HG02870 (cell line): ENCODE results near the gene DGKG.

ENCODE experiments used
- ATAC-seq: cut with Tn5 transposase; IDR thresholded peaks from one replicate; pipeline ENCODE4 v1.9.1; 2021; ENCODE audit warnings: mild to moderate bottlenecking, moderate library complexity; ENCODE audit not compliant: unreplicated experiment

DGKG gene

DNA sequence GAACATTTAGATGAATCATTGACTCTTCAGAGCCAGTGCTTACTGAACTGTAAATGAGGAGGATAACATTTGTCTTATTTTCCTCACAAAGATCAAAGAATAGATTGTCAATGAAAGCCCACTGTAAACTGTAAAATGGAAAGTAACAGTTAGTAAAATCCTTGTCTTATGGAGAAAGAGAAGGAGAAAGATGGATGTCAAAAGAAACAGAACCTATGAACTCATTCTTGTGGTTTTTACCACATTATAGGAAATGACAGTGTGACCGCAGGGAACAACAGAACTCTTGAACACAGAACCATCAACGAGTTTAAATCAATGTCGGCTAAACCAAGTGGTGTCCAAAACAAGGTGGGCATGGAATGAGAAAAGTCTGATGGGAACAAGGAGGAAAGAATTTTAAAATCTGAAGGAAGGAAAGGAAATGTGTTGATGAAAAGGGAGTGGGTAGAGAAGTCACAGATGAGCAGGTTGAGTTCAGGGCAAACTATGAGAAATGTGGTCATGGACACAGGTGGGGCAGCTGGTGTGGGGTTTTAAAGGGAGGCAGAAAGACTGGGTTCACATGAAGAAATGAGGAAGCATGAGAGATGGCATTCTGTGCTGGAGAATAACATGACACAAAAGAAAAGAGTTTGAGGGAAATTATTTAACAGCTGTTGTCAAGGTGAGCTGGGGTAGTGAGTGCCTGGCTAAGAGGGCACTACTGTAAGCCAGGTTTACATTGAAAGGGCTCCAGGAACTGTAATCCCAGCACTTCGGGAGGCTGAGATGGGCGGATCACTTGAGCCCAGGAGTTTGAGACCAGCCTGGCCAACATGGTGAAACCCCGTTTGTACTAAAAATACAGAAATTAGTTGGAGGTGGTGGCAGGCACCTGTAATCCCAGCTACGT lies 210.7 kb downstream of the DGKG start:
- ATAC-seq: no peak

DNA sequence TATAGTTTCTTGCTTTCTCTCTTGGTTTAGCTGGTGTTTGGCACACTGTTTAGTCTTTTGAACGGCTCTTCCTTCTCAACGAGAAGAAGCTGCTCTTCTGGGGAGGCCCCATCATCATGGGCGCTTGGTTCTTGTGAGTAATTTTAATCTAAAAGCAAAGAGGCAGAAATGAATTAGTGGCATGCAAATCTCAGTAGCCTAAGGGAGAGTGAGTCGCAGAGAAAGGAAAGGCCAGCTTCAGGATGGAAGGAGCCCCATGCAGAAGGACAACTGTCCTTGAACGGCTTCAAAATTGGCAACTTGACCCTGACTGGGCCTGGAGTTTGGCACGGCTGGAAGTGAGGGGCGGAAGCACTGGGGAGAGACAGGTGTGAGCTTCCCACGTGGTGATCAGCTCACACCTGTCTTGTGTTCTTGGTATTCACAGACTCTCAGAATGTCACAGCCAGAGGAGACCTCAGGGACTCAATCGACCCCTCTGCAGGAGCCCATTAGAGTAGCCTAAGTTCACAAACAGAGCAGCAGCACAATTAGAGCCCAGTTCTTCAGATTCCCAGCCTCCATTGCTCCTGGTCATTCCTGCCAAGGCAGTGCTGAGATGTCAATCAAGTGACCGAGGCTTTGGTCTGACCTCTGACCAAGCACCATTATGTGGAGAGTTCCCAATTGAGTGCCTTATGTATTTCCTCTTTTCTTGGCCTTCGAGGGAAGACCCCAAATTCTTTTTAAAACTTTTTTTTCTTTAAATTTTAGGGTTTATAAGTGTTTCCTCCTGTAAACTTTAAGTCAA lies 211.8 kb downstream of the DGKG start:
- no peak for ATAC-seq

DNA sequence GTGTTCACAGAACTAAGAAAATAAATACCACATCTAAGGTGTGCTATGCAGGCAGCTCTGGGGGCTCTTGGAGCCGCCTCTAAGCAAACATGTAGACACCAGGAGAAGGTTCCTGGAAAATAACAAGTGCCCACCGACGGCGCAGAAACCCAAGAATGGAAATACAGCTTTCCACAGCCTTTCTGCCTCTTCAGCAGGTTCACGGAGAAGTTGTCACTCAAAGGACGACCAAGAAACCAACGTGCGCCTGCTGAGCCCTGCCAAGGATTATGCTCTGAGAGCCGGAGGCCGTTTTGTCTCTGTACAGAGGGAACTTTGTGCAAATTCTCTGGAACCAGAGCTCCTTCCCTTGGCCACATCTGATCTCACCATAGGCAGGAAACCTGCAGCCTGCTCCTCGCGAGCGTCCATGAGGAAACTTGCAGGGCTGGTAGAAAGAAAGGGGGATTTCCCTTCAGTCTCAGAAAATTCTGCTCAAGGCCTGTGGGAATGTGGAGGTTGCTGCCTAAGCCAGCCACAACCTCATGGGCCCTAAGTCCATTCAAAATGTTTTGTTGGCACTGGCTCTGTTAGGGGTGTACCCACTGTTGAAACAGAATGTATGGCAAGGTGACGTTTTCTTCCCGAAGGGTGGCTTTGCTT lies 212.6 kb downstream of the DGKG start:
- ATAC-seq: no peak

DNA sequence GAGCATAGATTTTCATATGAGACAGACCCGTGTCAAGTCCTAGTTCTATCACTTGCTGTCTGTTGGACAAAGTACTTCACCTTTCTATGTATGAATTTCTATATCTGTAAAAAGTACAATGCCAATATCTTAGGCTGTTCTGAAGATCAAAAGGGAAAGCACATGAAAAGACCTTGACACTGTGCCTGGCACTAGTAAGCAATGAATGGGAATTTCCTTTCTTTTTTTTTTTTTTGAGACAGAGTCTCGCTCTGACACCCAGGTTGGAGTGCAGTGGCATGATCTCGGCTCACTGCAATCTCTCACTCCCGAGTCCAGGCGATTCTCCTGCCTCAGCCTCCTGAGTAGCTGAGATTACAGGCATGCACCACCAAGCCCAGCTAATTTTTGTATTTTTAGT lies 217.8 kb downstream of the DGKG start:
- ATAC-seq: no peak

DNA sequence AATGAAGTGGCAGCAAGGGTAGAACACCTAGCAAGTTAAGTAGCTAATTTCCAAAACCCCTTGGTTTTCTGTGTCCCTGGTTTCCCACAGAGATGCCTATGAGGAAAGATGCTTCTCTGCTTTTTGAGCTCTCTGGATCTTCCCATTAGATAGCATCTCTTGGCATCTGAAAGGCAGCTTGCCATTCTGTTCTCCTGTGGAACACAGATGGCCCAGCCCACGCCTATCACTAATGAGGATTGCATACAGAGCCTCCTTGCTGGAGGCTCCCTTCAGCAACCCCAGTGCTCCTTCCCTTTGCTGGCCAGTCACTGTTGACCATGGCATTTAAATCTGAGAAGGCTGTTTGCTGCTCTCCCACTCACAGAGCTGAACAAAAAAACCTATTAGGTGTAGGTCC lies 218.8 kb downstream of the DGKG start:
- ATAC-seq: no peak

DNA sequence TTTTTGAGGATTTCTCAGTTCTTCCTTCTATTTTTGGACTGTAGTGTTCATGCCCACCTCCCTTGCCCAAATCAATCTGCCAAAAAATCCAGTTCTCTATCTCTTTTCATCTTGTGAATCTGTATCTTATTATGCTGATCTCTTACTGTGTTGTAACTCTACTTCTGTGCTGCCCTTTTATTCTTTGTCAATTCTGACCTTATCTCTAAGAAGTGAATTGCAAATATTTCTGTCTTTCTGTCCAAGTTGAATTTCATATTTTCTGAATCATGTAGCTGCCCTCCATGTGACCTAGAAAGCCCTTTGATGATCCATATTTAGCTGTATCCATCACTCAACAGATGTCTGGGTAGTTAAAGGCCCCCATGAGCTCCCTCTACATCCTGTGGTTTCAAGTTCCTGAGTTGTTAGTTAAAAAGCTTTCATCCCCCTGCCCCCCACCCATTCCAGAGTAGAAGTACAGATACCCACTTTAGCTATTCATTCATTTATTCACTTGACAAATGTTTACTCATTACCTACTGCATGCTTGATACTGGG lies 219.6 kb downstream of the DGKG start:
- ATAC-seq: no peak

DNA sequence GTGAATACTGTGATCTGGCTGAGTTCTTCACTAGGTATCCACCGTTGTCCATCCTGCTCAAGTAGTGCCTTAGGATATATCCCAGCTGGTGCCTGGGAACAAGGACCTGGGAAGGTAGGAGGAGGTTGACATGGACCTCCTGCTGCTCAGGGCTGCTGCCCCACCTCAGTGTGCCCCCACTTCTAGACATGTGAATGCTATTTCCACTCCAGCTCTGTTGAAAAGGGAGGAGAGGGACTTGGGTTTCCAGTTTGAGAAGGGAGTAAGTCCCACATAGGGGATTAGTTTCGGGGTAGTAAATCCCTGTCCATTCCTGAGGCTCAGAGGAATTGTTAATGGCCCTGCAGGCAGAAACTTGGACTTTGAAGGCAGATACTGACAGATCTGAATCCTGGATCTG lies 220.2 kb downstream of the DGKG start:
- ATAC-seq: no peak

DNA sequence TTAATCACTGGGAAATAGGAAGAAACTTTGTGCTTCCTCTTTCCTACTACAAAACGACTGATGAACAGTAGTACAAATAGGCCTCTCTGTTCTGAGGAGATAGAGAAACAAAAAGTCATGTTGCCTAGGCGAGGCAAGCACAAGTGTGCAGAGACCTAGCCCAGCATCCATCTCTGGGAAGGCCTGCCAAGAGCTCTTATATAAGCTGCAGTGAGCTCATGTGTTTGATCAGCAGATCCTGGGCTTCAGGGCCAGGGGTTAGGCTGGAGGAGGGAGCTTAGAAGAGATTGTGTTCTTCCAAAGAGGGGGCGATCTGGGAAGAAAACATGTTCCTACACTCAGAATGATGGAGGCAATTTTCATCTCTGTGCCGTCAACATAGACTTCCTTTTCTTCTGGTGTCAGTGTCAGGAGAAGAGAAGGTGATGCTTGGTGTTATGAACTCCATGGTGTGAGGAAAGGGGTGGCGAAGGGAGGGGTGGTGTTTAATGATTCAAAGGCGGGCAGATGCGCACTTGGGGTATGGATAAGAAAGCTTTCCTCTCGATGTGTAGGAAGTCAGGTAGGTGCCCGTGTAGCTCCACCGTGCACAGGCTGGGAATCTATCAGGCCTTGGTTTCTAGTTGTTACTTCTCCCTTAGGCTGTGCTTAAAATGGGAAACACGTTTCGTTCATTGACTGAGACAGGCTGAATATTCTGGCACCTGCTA lies 223.6 kb downstream of the DGKG start:
- no peak for ATAC-seq

DNA sequence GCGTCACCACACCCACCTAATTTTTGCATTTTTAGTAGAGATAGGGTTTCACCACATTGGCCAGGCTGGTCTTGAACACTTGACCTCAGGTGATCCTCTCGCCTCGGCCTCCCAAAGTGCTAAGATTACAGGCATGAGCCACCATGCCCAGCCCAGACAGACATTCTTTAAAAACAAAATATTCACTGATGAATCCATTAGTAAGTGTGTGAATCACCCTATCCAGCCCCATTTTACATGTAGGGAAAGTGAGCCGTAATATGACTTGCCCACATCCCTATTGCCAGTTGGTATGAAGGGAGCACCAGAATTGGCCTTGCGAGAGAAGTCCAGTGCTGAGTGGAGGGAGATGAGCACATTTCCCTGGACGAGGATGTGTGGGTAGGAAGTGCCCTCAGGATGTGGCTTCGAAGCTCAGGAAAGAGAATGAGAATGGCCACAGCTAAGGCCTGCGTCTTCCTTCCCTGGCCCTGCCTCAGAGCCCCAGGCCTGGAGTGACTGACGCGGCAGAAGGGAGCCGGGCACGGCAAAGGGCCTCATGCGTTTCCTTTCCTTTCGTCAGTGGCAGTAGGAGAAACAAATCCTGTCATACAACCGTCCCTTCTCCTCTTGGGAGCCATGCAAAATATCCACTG lies 224.9 kb downstream of the DGKG start:
- ATAC-seq: no peak

DNA sequence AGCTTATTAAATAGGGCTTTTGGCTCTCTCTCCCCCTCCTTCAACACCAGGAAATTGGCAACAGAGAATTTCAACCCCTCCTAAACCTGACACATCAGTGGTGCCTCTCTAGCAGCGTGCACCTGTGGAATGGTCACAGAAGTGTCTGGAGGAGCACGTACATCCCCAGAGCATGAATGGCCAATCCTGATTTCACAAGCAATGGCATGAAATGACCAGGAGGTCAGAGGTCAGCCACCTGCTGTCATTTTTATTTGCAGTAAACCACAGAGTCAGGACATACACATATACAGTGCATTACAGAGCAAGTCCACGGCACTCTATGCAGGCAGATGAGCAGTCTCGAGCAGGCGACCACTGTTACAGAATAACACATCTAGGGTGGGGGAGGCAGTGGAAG lies 228.1 kb downstream of the DGKG start:
- no peak for ATAC-seq

DNA sequence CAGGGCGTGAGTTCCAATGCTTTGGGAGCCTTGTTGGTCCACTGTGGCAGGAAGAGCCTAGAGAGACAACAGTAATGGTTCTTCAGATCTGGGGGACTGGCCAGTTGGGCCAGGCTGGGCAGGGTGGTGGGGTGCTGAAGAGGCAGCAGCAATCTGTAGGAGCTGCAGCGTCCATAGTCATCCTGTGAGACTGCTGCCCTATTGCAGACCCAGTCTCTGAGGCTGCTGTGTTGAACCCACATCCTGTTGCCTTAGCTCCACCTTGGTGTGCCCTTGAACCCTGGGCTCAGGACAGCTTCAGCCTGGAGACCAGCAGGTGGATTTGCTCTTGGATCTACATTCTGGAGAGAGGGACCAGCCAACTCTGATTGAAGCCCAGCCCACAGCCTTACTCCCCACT lies 229.5 kb downstream of the DGKG start:
- no peak for ATAC-seq

DNA sequence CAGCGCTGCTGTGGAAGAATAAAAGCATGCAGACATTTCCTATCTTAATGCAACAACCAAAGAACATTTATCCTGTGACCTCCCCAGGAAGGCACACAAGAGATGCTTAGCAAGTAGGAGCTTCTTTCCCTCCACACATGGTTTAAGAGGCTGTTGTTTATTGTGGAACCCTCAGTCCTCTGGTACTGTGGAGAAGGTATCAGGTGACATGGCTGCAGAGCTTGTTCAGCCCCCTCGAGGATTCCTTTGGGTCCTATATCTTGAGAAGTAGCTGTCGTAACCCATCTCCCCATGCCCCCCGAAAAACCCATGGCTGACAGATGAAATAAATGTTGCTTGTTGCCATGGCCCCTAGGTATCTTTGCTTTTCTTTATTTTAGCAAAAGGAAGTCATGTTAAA lies 232.8 kb downstream of the DGKG start:
- no peak for ATAC-seq

DNA sequence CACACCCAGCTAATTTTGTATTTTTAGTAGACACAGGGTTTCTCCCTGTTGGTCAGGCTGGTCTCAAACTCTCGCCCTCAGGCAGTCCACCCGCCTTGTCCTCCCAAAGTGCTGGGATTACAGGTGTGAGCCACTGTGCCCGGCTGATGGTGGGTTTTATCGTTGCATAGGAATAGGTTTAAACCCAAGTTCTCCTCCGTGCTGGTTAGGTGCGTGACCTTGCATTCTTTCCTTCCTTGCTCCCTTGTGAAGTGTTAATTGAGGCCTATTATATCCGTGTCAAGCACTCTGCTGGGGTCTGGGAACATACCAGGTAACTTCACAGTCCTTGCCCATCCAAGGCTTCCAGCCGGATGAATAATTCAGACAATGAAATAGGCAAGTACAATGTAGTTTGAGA lies 233.9 kb downstream of the DGKG start:
- ATAC-seq: no peak

DNA sequence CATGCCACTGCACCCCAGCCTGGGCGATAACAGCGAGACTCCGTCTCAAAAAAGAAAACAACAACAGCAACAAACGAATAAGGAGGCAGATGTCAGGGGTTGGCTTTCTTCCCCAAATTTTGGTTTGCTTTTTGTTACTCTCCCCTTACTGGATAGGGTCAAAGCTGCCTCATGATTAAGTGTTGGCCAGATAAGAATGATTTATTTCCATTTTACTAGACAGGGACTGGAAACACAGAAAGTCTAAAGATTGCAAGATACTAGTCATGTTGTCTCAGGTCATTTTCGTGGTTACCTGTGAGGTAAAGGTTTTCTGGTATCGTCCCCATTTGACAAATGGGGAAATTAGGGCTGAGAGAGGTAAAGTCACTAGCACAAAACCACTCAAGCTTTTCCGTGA lies 234.6 kb downstream of the DGKG start:
- no peak for ATAC-seq

DNA sequence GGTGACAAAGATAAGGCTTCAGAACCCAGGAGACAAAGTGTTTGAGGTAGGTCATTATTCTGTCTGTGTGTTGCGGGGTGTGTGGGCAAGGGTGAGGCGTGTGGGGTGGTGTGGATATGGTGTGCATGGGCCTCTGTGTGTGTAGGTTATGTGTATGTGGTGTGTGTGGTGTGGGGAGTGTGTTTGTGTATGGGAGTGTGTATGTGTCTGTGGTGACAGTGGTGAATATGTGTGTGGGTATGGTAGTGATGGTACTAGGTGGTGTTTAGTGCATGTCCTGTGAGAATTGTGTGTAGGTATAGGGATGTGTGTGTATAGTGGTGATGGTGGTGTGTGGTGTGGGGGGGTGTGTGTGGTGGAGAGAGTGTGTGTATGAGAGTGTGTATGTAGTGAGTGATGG lies 236.9 kb downstream of the DGKG start:
- no peak for ATAC-seq

DNA sequence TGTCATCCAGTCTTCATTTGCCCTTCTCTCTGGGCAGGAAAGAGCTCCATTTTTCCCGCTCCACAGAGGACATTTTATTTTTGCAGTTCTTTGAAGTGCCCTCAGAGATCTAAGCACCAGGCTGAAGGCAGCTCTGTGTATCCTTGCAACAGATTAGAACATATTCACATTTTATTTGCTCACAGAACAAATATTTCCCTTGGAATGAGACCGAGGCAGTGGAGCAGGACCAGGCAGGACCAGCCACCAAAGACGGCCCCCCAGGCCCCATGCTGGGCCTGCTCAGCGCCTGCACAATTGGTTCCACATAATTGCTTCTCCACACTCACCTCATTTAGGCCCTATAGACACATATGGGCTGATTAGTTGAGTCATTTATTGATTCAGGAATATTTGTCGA lies 237.4 kb downstream of the DGKG start:
- no peak for ATAC-seq

DNA sequence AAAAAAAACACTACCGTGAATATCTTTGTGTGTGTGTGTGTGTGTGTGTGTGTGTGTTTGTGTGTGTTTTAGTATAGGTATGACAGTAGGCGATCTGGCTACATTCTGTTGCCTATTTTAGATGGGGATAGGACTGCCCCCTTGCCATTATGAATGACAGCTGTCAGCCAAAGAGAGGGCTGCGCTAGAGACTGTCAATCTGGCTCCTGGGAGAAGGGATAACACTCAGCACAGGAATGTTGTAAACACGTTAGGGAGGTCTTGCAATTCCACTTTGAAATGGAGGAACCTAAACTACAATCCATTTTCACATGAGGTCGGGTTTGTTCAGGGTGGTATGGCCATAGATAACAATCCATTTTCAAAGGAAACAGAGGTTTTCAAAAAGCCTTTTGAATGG lies 239.0 kb downstream of the DGKG start:
- no peak for ATAC-seq

DNA sequence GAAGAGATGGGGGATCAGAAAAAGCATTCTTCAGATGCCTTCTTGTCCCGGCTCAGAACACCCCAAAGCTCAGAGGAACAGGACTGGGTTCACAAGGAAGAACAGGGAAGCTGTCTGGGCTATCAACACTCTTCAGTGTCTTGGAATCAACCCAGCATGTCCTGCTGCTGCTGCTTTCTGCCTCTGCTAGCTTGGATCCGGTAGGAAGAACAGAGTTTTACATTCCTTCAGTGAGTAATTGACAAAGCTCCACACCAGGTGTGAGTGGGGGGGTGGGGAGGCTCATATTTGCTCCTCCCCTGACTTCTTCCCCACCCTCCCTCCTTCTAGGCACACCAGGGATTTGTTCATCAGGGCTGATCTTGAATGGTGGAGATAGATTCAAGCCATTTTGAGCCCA lies 240.1 kb downstream of the DGKG start:
- no peak for ATAC-seq

DNA sequence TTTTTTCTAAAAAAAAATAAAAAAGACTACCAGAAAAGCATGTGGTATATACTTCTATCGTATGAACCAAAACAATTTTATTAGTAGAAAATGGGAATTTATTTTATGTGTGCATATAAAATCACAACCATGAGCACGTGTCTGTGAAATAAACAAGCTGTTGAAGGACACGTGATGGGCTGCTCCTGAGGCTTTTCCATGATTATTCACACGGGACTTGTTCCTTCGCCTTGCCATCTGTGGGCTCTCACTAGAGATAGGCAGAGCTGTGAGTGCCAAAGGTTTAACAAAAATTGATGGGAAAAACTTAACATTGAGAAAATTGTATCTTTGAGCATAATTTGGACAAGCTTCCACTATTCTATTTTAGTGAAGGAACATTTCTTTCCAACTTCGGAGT lies 240.8 kb downstream of the DGKG start:
- ATAC-seq: no peak

DNA sequence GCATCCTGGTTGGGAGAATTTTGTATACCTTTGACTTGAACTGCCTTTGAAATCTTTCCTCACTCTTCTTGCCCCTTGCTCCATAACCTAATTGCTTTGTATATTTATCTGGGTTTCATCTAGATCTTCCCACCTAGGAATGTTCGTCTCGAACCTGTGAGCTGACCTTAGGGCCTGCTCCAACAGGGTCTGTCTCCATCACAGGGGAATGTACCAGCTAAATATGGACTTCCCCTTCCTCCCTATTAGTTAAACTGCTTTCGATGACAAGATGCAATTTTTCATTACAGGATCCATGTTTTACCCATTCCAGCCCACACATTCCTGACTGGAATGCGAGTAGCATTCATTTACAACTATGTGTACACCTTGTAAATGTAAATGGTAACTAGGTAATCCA lies 242.5 kb downstream of the DGKG start:
- no peak for ATAC-seq
